ENCODE measurements around the gene IFT27. TPM values are rescaled to one million over a fixed set of nuclear protein-coding genes. Genes with fewer than 3 reads are reported as not detected.
A peak's percentile ranks its signal among the peaks of the same experiment; 100 is the strongest.

The IFT27 gene
- total and polyA plus RNA-seq, 7 donors, result 15.0 to 27.9 (median 24.3) TPM

DNA sequence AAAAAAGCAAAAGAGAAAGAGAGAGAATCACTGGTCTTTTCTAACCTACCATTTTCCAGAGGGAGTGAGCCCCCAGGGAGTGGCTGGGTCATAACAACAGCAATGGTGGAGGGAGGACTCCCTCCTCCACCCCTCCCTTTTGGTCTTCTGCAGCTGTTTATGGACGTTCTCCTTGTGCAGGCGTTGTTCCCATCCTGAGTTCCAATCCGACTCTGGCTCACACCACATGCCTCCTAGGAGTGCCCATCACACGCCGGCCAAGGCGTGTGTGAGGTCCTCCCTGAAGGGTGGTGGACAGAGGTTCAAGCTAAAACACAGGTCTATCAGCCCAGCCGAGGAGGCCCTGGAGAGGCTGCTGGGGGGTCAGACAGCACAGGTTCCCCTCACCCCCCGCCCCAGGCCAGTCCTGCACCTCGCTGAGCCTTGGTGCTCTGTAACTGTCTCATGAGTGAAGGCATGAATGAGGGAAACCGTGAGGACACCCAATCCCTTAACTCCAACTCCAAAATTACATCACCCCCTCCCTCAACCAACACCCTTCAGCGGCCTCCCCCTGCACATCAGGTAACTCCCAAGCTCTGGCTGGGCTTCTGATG is 29.4 kb downstream of the IFT27 start:
- peak; percentile 34 for DNase-seq
- no peaks in the 10 kb centered on the region for H3K9me3 ChIP-seq
- H3K4me1 ChIP-seq, result no peaks in the 10 kb centered on the region
- 52 to 78% methylated on average over 11 of the region's 11 CpGs for whole genome bisulfite sequencing, 2 donors
- H3K27me3 ChIP-seq, result peaks cover 0 to 27% (median 23%) of the 10 kb centered on the region in 3 donors
- no peak overlapping the region for H3K4me3 ChIP-seq
- H3K27ac ChIP-seq, result no peak overlapping the region
- no peaks in the 10 kb centered on the region for H3K36me3 ChIP-seq
- no peak for TF ChIP-seq POLR2AphosphoS5 (IDR thresholded peaks at IDR 0.05)
- intact Hi-C loops (cut with DNase I), result no loop called here

GRCh38 chr22:36745301-36745995 is 30.5 kb downstream of the IFT27 start:
- Histone ChIP-seq H3K36me3 (no peaks in the 10 kb centered on the region), H3K27ac (no peak overlapping the region), H3K4me3 (no peak overlapping the region), H3K27me3 (peaks cover 0 to 27% (median 23%) of the 10 kb centered on the region in 3 donors), H3K9me3 (no peaks in the 10 kb centered on the region), H3K4me1 (no peaks in the 10 kb centered on the region)
- peak; percentile 40 for DNase-seq
- TF ChIP-seq, protein P1, sequence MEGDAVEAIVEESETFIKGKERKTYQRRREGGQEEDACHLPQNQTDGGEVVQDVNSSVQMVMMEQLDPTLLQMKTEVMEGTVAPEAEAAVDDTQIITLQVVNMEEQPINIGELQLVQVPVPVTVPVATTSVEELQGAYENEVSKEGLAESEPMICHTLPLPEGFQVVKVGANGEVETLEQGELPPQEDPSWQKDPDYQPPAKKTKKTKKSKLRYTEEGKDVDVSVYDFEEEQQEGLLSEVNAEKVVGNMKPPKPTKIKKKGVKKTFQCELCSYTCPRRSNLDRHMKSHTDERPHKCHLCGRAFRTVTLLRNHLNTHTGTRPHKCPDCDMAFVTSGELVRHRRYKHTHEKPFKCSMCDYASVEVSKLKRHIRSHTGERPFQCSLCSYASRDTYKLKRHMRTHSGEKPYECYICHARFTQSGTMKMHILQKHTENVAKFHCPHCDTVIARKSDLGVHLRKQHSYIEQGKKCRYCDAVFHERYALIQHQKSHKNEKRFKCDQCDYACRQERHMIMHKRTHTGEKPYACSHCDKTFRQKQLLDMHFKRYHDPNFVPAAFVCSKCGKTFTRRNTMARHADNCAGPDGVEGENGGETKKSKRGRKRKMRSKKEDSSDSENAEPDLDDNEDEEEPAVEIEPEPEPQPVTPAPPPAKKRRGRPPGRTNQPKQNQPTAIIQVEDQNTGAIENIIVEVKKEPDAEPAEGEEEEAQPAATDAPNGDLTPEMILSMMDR (IDR thresholded peaks at IDR 0.05), result no peak
- TF ChIP-seq EP300 (IDR thresholded peaks at IDR 0.05) (no peak), POLR2AphosphoS5 (IDR thresholded peaks at IDR 0.05) (no peak), POLR2A (IDR thresholded peaks at IDR 0.05) (no peak)
- intact Hi-C loops (cut with DNase I), result no loop called here
- 67 to 69% methylated on average over 8 of the region's 8 CpGs for WGBS, 2 donors

GRCh38 chr22:36744791-36745190 is 31.1 kb downstream of the IFT27 start:
- intact Hi-C loops (cut with DNase I), result no loop called here
- H3K36me3 ChIP-seq, result no peaks in the 10 kb centered on the region

GRCh38 chr22:36744413-36744765 is 31.5 kb downstream of the IFT27 start:
- TF ChIP-seq EP300 (IDR thresholded peaks at IDR 0.05) (no peak), POLR2AphosphoS5 (IDR thresholded peaks at IDR 0.05) (no peak), POLR2A (IDR thresholded peaks at IDR 0.05) (no peak)
- TF ChIP-seq, protein P1 (IDR thresholded peaks at IDR 0.05), result no peak
- intact Hi-C loops (cut with DNase I), result no loop called here
- no peak overlapping the region for H3K27ac ChIP-seq
- H3K4me3 ChIP-seq, result no peak overlapping the region
- H3K36me3 ChIP-seq, result no peaks in the 10 kb centered on the region
- H3K9me3 ChIP-seq, result peaks cover 0 to 2% (median 0%) of the 10 kb centered on the region in 4 donors
- DNase-seq, result peak; percentile 40
- no peaks in the 10 kb centered on the region for H3K4me1 ChIP-seq
- peaks cover 0 to 27% (median 23%) of the 10 kb centered on the region in 3 donors for H3K27me3 ChIP-seq
- 57 to 66% methylated on average over 4 of the region's 4 CpGs for WGBS, 2 donors

More at GRCh38 chr22:36744791-36745190, 31.1 kb downstream of the IFT27 start:
- H3K27me3 ChIP-seq, result peaks cover 0 to 27% (median 23%) of the 10 kb centered on the region in 3 donors
- WGBS, 2 donors, result 92 to 94% methylated on average over 13 of the region's 13 CpGs
- TF ChIP-seq, protein P1 (IDR thresholded peaks at IDR 0.05), result no peak
- no peak for TF ChIP-seq POLR2AphosphoS5 (IDR thresholded peaks at IDR 0.05)
- TF ChIP-seq EP300 (IDR thresholded peaks at IDR 0.05), result no peak
- no peak for TF ChIP-seq POLR2A (IDR thresholded peaks at IDR 0.05)
- no peaks in the 10 kb centered on the region for H3K9me3 ChIP-seq
- H3K27ac ChIP-seq, result no peak overlapping the region
- no peaks in the 10 kb centered on the region for H3K4me1 ChIP-seq
- no peak overlapping the region for H3K4me3 ChIP-seq
- peak; percentile 25 for DNase-seq

- TF ChIP-seq, protein P1 (IDR thresholded peaks at IDR 0.05), result no peak
- TF ChIP-seq EP300 (IDR thresholded peaks at IDR 0.05), result no peak
- no peak for TF ChIP-seq POLR2AphosphoS5 (IDR thresholded peaks at IDR 0.05)
- no peak for TF ChIP-seq POLR2A (IDR thresholded peaks at IDR 0.05)
- H3K4me1 ChIP-seq, result no peaks in the 10 kb centered on the region
- intact Hi-C loops (cut with DNase I), result no loop called here
- peak; percentile 29 for DNase-seq
- 81 to 82% methylated on average over 21 of the region's 21 CpGs for WGBS, 2 donors
- H3K4me3 ChIP-seq, result no peak overlapping the region
- peaks cover 0 to 27% (median 23%) of the 10 kb centered on the region in 3 donors for H3K27me3 ChIP-seq
- H3K9me3 ChIP-seq, result peaks cover 0 to 6% (median 0%) of the 10 kb centered on the region in 4 donors
- no peak overlapping the region for H3K27ac ChIP-seq
- H3K36me3 ChIP-seq, result no peaks in the 10 kb centered on the region
Measured at GRCh38 chr22:36743591-36744412, 32.1 kb downstream of the IFT27 start.

Measured in sigmoid colon (tissue), 7 donors.